HG02571 (cell line): ENCODE measurements around the gene SHD.

Experiments used
- ATAC-seq: cut with Tn5 transposase; IDR thresholded peaks from one replicate; pipeline ENCODE4 v1.9.1; 2021; ENCODE audit warnings: mild to moderate bottlenecking, moderate library complexity; ENCODE audit not compliant: unreplicated experiment

SHD gene

DNA sequence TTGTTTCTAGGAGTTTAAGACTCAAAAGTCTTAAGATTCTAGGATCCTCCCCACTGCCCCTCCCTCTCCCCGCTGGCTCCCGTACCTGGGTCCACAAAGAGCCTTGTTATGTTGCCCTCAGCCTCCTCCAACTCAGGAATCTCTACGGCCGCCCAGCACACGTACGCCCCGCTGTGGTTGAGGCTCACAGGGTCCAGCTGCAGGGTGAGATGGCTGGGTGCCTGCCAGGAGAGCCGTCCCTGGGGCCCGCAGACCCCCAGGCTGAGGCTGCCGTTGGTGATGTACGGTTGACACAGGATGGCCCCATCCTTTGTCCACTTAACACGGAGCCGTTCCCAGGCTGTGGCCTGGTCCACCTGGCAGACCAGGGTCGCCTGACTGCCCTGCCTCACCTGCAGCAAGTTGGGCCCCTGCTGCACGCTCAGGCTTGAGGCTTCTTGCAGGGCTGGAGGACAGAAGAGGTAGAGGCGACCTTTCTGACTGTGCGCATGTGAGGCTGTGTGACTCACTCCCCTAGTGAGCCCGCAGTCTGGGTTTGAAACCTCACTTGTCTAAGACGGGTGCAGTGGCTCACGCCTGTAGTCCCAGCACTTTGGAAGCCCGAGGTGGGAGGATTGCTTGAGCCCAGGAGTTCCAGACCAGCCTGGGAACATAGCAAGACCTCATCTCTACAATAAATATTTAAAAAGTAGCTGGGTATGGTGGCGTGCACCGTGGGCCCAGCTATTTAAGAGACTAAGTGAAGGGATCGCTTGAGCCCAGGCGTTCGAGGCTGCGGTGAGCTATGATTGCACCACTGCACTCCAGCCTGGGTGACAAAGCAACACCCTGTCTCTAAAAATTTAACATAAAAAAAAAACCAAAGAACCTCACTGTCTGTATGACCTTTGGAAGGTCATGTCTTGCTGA lies 19.1 kb downstream of the SHD start:
- ATAC-seq: no peak

GRCh38 chr19:4298810-4299550 lies 19.9 kb downstream of the SHD start:
- no peak for ATAC-seq

DNA sequence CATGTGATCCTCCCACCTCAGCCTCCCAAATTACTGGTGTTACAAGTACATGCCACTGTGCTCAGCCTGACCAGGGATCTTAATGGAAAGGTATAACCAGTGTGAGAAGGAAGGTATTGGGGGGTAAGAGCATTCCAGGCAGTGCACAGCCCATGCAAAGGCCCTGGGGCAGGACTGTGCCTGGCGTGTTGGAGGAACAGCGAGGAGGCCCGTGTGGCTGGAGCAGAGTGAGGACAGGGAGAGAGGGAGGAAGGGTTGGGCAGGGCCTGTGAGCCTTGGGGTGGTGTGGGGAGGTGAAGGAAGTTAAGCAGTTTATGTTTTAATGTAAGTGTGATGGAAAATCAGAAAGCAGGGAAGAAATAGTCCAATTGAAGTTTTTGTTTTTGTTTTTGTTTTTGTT lies 21.5 kb downstream of the SHD start:
- no peak for ATAC-seq

DNA sequence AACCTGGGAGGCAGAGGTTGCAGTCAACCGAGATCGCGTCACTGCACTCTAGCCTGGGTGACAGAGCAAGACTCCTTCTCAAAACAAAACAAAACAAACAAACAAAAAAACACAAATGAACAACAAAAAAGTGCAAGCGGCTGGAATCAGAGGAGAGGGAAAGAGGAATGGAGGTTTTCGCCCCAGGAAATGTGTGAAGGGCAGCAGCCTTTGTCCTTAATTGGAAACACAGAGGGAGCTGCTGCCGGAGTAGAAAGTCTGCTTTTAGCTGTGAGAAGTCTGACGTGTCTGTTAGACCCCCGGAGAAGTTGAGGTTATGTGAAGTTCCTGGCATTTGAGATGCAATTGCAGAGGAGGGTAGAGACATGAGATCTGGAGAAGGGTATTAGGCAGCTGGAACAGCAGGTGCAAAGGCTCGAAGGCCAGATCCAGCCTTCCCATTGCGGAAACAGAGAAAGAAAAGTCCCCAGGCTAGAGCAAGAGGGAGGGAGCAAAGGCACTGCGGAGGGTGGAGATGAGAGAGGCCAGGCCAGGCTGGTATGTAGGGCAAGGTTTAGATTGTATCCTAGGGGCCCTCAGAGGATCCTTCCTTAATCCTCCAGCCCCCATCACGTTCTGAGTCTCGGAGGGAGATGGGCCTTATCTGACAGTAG lies 22.6 kb downstream of the SHD start:
- no peak for ATAC-seq

- no peak for ATAC-seq
These were observed 23.2 kb downstream of the SHD start, which contains the start of gene TMIGD2 for GRCh38 chr19:4302243-4302640. TMIGD2 (minus strand) TSS chr19:4302389; CDS start chr19:4302385, 4 bp downstream.

DNA sequence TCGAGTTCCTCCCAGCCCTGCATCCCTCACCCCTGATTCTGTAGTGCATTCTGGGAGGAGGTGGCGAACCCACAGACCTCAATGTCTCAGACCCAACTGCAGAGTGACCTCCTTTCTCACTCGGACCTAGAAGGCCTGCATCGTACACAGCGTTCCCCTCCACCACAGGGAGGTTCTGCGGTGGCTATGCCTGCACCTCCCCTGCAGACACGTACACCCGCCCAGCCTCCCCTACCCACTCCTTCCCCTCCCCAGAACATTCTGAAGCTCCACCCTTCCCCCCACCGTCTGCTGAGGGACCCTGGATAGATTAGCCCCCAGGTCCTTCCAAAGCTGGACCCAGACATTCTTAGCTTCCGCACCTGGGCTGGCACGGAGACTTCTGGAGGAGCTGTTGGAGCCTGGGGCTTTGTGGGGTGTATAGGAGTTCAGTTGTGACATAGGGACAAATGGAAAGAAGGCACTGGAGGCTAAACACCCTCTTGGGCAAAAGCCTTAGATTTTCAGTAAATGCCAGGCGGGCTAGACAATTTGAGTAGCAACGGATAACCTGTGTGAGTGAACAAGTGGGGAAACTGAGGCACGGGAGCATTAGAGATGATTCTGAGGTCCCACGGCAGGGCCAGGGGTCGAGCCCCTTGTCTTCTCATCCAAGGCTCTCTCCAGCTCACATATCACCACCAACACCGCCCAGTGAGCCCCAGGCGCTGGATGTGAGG lies 24.9 kb downstream of the SHD start:
- ATAC-seq: no peak

DNA sequence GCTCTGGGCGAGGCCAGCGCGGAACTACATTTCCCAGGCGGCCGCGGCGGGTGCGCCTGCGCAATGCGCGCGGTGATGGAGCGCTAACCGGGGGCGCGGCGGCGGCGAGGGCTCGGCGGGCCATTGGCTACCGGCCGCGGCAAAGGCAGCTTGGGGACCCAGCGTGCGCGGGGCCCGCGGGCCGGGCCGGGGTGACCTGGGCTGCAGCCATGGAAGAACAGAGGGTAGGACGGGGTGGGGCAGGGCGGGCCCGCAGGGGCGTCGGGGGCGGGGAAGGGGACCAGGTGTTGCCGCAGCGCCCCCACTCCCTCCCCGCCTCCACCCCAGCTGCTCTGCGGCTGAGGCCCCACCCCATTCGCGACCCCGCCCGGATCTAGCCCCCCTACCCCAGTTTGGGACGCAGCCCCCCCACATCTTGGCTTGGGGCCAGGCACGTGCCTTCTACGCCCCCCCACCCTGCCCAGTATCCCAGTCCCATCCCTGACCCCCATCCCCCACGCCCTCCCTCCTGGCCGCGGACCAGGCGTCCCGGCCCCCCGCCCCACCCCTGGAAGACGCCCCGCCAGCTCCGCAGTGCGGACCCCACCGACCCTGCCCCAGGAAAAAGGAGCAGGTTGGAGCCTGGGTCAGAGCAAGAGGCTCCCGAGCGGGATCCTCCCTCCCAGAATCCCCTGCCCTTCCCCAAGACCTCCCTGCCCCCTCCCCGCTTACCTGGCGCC lies 25.6 kb downstream of the SHD start, which contains the start of gene FSD1:
TSS of gene FSD1 (plus strand) at position 61 of the 719 bp plus-strand sequence. CDS start at position 210, 149 bp downstream.
- ATAC-seq: no peak

GRCh38 chr19:4305257-4305612 lies 26.2 kb downstream of the SHD start:
- ATAC-seq: no peak

DNA sequence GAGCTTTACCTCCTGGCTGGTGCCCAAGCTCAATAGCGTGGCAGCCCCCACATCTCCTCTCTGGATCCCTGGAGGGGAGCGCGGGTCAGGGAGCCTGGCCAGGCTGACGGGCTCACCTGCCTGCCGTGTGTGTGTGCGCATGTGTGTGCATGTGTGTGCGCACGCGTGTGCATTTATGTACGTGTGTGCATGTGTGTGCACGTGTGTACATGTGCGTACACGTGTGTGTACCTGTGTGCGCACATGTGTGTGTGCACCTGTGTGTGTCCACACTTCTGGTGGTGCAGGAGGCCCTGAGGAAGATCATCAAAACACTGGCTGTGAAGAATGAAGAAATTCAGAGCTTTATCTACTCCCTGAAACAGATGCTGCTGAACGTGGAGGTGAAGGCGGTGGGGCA lies 26.6 kb downstream of the SHD start:
- no peak for ATAC-seq

GRCh38 chr19:4310247-4311121 lies 31.4 kb downstream of the SHD start:
- no peak for ATAC-seq

GRCh38 chr19:4313847-4314490 lies 34.9 kb downstream of the SHD start:
- no peak for ATAC-seq

DNA sequence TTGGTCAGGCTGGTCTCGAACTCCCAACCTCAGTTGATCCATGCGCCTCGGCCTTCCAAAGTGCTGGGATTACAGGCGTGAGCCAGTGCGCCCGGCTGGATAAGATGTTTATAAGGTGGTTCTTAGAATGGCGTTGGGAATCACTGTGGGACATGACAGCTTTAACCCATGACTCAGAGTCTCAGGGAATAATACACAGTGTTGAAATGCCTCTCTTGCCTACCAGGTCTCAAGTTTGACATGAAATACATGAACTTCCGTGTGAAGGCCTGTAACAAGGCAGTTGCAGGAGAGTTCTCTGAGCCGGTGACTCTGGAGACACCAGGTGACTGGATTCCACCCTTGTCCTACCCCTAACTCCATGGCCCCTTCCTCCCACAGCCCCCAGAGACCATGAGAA lies 37.9 kb downstream of the SHD start:
- ATAC-seq: no peak

- no peak for ATAC-seq
These were observed 39.4 kb downstream of the SHD start for GRCh38 chr19:4318460-4318859.

GRCh38 chr19:4319067-4319718 lies 40.1 kb downstream of the SHD start:
- ATAC-seq: no peak

DNA sequence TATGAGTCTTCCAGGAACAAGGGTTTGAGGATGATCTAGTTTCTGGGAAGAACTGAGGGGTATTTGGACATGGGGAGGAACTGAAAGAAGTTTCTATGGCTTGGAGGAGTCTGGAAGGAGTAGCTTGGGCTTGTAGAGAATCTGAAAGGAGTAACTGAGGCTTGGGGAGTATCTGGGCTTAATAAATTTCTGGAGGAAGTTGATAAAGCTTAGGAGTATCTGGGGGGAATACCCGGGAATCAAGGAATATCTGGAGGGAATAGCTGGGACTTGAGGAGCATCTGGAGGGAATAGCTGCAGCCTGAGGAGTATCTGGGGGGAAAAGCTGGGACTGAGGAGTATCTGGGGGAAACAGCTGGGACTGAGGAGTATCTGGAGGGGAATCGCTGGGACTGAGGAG lies 41.4 kb downstream of the SHD start:
- ATAC-seq: no peak

DNA sequence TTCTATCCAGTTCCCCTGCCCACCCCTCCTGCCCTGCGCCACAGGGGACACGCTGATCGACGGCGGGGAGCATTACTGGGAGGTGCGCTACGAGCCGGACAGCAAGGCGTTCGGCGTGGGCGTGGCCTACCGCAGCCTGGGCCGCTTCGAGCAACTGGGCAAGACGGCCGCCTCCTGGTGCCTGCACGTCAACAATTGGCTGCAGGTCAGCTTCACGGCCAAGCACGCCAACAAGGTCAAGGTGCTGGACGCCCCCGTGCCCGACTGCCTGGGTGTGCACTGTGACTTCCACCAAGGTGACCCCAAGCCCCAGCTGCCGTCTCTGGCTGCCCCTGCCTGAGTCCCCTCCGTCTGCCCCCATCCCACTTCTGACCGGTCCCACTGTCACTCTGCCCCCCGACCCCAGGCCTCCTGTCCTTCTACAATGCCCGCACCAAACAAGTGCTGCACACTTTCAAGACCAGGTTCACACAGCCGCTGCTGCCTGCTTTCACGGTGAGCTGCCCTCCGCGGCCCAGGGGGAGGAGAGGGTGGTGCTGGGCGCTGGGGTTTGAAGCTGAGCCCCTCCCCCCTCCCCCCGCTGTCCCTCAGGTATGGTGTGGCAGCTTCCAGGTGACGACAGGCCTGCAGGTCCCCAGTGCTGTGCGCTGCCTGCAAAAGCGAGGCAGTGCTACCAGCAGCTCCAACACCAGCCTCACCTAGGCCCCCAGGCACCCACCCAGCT lies 44.0 kb downstream of the SHD start:
- ATAC-seq: no peak

DNA sequence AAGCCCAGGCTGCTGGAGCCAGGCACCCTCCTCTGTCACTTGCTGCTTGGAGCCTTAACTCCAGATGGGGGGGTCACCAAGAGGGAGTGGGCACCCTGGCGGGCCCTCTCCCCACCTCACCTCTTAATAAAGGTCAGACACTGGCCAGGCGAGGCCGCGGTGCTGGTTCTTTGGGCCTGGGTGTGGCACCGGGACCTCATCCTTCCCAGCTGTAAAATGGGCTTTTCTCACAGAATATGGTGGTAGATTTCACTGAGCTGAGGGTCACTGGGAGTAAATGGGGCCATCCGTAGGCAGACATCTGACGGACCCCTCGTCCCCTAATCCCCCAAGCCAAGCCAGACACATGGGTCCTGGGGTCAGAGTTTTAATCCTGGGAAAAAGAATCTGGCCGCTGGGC lies 44.6 kb downstream of the SHD start:
- no peak for ATAC-seq

- ATAC-seq: no peak
These were observed 45.2 kb downstream of the SHD start for GRCh38 chr19:4324228-4324627.
